ENCODE results near the gene SCN8A. TPM values are rescaled to one million over a fixed set of nuclear protein-coding genes. Genes with fewer than 3 reads are reported as not detected.
A peak's percentile ranks its signal among the peaks of the same experiment; 100 is the strongest.

SCN8A gene
- total RNA-seq, 1 donor from 2014 or later = 1.3 TPM

DNA sequence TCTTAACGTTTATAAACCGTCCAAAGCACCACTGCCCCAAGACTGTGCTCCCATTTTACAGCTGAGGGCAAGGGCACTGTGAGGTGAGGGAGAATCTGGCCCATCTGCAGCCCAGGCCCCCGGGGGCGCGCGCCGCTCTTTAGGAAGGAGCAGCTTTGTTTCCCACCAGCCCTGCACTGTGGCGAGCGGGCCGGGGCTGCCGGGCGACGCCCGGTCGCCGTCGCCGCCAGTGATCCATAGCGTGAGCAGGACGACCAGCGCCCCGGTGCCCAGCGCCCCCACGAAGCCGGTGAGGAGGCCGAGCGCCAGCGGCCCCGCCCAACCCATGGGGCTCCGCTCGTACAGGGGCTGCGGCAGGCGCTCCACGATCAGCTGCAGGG, 222.9 kb downstream of the SCN8A start:
- no peak for DNase-seq (ENCODE audit: low read depth)
- peaks cover 2% of the 10 kb centered on the region for H3K27me3 ChIP-seq (ENCODE audit: control insufficient read depth, insufficient read depth, low read length)
- TF ChIP-seq, protein P1, sequence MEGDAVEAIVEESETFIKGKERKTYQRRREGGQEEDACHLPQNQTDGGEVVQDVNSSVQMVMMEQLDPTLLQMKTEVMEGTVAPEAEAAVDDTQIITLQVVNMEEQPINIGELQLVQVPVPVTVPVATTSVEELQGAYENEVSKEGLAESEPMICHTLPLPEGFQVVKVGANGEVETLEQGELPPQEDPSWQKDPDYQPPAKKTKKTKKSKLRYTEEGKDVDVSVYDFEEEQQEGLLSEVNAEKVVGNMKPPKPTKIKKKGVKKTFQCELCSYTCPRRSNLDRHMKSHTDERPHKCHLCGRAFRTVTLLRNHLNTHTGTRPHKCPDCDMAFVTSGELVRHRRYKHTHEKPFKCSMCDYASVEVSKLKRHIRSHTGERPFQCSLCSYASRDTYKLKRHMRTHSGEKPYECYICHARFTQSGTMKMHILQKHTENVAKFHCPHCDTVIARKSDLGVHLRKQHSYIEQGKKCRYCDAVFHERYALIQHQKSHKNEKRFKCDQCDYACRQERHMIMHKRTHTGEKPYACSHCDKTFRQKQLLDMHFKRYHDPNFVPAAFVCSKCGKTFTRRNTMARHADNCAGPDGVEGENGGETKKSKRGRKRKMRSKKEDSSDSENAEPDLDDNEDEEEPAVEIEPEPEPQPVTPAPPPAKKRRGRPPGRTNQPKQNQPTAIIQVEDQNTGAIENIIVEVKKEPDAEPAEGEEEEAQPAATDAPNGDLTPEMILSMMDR (IDR thresholded peaks at IDR 0.05; ENCODE audit: insufficient read depth, low read length, poor library complexity, severe bottlenecking) = no peak
- H3K4me3 ChIP-seq (ENCODE audit: low read depth, low read length) = peak overlapping the region; percentile 44
- H3K36me3 ChIP-seq (ENCODE audit: control insufficient read depth, insufficient read depth, low read length) = no peaks in the 10 kb centered on the region

- TF ChIP-seq, protein P1 (IDR thresholded peaks at IDR 0.05; ENCODE audit: insufficient read depth, low read length, poor library complexity, severe bottlenecking) = peak; percentile 37
- peak overlapping the region; percentile 44 for H3K4me3 ChIP-seq (ENCODE audit: low read depth, low read length)
These were observed 223.5 kb downstream of the SCN8A start for GRCh38 chr12:51814311-51815088.

DNA sequence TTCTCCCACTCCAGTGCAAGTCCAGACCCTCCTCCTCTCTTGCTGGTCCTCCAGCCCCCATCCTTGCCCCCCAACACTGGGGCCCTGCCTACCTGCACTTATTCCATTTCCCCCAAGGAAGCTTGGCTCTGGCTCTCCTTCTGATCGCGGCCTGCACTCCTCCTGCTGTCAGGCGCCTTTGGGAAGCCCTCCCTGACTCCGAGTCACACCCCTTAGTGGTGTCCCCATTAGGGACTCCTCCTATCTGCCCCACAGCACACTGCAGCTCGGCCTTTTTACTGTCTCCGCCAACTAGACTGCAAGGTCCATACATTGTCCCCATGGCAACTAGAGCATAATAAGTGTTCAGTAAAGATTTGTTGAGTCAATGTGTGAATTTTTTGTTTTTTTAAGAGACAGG, 224.5 kb downstream of the SCN8A start:
- H3K27me3 ChIP-seq (ENCODE audit: control insufficient read depth, insufficient read depth, low read length) = peaks cover 2% of the 10 kb centered on the region
- no peaks in the 10 kb centered on the region for H3K36me3 ChIP-seq (ENCODE audit: control insufficient read depth, insufficient read depth, low read length)
- no peak for DNase-seq (ENCODE audit: low read depth)
- H3K4me3 ChIP-seq (ENCODE audit: low read depth, low read length) = no peak overlapping the region
- TF ChIP-seq, protein P1 (IDR thresholded peaks at IDR 0.05; ENCODE audit: insufficient read depth, low read length, poor library complexity, severe bottlenecking) = no peak

More at GRCh38 chr12:51814311-51815088, 223.5 kb downstream of the SCN8A start:
- Histone ChIP-seq H3K36me3 (ENCODE audit: control insufficient read depth, insufficient read depth, low read length) (no peaks in the 10 kb centered on the region), H3K27me3 (ENCODE audit: control insufficient read depth, insufficient read depth, low read length) (peaks cover 2% of the 10 kb centered on the region)
- no peak for DNase-seq (ENCODE audit: low read depth)

DNA sequence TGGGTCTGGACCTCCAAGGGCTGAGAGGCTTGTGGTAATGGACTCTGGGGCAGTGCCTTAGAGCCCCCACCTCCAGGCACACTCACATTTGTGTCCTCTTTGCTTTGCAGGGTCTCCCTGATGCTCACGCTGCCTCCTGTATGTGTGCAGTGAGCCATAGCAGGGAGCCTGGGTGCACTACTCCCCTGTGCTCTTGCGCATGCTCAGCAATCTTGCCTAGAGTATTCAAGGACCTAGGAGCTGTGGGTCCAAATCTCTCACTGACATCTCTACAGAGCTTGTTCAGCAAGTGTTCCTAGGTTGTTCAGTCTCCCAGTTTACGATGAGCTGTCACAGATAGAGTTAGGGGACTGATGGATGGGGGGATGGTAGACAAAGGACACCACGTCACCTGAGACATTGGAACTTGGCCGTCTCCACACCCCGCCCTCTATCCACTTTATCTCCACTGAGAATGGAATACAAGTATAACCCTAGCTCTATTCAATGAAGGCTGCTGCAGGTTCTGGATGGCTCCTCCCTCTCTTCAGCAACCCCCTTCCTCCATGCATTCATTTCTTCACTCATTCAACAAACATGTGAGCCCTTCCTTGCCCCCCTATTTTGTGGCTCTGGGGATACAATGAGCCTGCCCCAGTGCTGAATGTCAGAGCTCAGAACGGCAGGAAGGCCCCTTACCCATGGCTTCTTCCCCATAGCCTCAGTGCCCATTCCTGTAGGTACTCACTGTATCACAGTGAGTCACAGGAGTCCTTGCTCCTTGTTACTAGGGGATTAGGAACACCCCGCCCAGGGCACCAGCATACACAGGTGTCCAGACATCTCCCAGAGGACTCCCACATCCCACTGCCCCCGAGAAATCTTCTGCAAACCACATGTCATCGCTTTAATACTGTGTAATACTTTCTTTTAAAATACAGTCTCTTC, 226.3 kb downstream of the SCN8A start:
- no peaks in the 10 kb centered on the region for H3K36me3 ChIP-seq (ENCODE audit: control insufficient read depth, insufficient read depth, low read length)
- TF ChIP-seq, protein P1 (IDR thresholded peaks at IDR 0.05; ENCODE audit: insufficient read depth, low read length, poor library complexity, severe bottlenecking) = no peak
- H3K4me3 ChIP-seq (ENCODE audit: low read depth, low read length) = no peak overlapping the region
- DNase-seq (ENCODE audit: low read depth) = no peak
- H3K27me3 ChIP-seq (ENCODE audit: control insufficient read depth, insufficient read depth, low read length) = peaks cover 2% of the 10 kb centered on the region

DNA sequence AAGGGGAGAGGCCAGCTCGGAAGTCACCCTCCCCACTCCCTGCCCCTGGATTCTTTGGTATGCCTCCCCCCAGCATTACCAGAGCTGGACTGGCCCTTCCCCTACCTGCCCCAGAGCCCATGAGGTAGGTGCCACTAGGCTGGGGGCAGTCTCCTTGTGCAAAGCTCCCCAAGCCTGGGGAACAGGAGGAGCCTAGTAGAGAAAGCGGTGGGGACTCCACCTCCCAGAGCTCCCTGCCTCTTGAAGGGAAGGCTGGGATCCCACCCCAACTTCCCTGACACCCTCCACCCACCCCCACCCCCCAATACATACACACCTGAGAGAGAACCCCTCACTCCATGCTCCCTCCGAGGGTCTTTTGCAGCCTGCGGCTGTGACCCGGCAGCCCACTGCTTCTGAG, 227.1 kb downstream of the SCN8A start:
- no peaks in the 10 kb centered on the region for H3K36me3 ChIP-seq (ENCODE audit: control insufficient read depth, insufficient read depth, low read length)
- H3K27me3 ChIP-seq (ENCODE audit: control insufficient read depth, insufficient read depth, low read length) = peaks cover 2% of the 10 kb centered on the region
- DNase-seq (ENCODE audit: low read depth) = no peak
- H3K4me3 ChIP-seq (ENCODE audit: low read depth, low read length) = no peak overlapping the region
- TF ChIP-seq, protein P1 (IDR thresholded peaks at IDR 0.05; ENCODE audit: insufficient read depth, low read length, poor library complexity, severe bottlenecking) = no peak
